HL-60 (cell line): ENCODE measurements around the gene TSPAN11.

ENCODE experiments used
- DNase-seq, 2 experiments: peaks; one replicate each; pipeline ENCODE4 v3.0.0-alpha.2; 2010 to 2020; ENCODE audit warnings: low read depth in 1 of 2, low spot score in 1 of 2
- H3K27ac ChIP-seq: fragments of 250-450 bp; sonication (Bioruptor Pico); replicated peaks from 2 replicates; pipeline ENCODE4 v1.5.1; 2020; ENCODE audit warnings: mild to moderate bottlenecking, moderate library complexity
- H3K27me3 ChIP-seq: fragments of 250-450 bp; sonication (Bioruptor Pico); 2 replicates; pipeline ENCODE4 v1.5.1; 2021; ENCODE audit warnings: mild to moderate bottlenecking, moderate library complexity; ENCODE audit not compliant: insufficient read depth, poor library complexity, severe bottlenecking
- H3K4me3 ChIP-seq: replicated peaks from 2 replicates; pipeline ENCODE4 v1.5.1; 2011; ENCODE audit warnings: mild to moderate bottlenecking, control low read depth, low read length; ENCODE audit not compliant: insufficient read depth
- CTCF ChIP-seq: IDR thresholded peaks from one replicate; pipeline ENCODE4 v1.5.1; 2011; ENCODE audit warnings: low read length, control low read depth, inconsistent platforms; ENCODE audit not compliant: insufficient read depth
- GABPA ChIP-seq: IDR thresholded peaks from 2 replicates; pipeline ENCODE4 v1.6.1; 2012; ENCODE audit warnings: low read depth
- POLR2AphosphoS5 ChIP-seq: IDR thresholded peaks from 2 replicates; pipeline ENCODE4 v1.6.1; 2012; ENCODE audit warnings: low read depth
- REST ChIP-seq: IDR thresholded peaks from 2 replicates; pipeline ENCODE4 v1.6.1; 2012; ENCODE audit warnings: low read depth; ENCODE audit not compliant: insufficient replicate concordance
- SPI1 ChIP-seq: IDR thresholded peaks from 2 replicates; pipeline ENCODE4 v1.6.1; 2012; ENCODE audit warnings: low read depth, mild to moderate bottlenecking, borderline replicate concordance

Gene TSPAN11

GRCh38 chr12:31017535-31017934 is 91.0 kb downstream of the TSPAN11 start:
- no peak for DNase-seq
- Histone ChIP-seq H3K27ac (no peak overlapping the region), H3K27me3 (peaks cover 2% of the 10 kb centered on the region), H3K4me3 (no peak overlapping the region)
- TF ChIP-seq POLR2AphosphoS5: no peak
- TF ChIP-seq SPI1: no peak
- no peak for TF ChIP-seq REST

- TF ChIP-seq POLR2AphosphoS5: no peak
- TF ChIP-seq CTCF: no peak
- TF ChIP-seq REST: no peak
- no peak for TF ChIP-seq SPI1
- no peak for TF ChIP-seq GABPA
- Histone ChIP-seq H3K4me3 (no peak overlapping the region), H3K27ac (no peak overlapping the region), H3K27me3 (peaks cover 2% of the 10 kb centered on the region)
- no peak for DNase-seq
Measured at GRCh38 chr12:31018106-31018789, 91.7 kb downstream of the TSPAN11 start.

GRCh38 chr12:31018790-31019505 is 92.4 kb downstream of the TSPAN11 start:
- peaks cover 2% of the 10 kb centered on the region for H3K27me3 ChIP-seq
- H3K27ac ChIP-seq: no peak overlapping the region
- no peak for DNase-seq
- TF ChIP-seq CTCF (no peak), REST (no peak), GABPA (no peak), SPI1 (no peak), POLR2AphosphoS5 (no peak)
- no peak overlapping the region for H3K4me3 ChIP-seq
